Measurements from ENCODE around the gene ABT1.

ABT1 gene

GRCh38 chr6:26575494-26575939 is 21.2 kb upstream of the ABT1 start:
- Histone ChIP-seq H3K9me3 (ENCODE audit: control insufficient read depth, low read length) (no peaks in the 10 kb centered on the region), H3K27me3 (ENCODE audit: control insufficient read depth, insufficient read depth, low read length) (no peaks in the 10 kb centered on the region), H3K9ac (no peak overlapping the region), H3K4me2 (ENCODE audit: low read length) (no peak overlapping the region), H2AFZ (no peak overlapping the region), H3K27ac (no peak overlapping the region), H3K36me3 (ENCODE audit: control insufficient read depth, insufficient read depth, low read length) (no peaks in the 10 kb centered on the region), H3K4me1 (no peaks in the 10 kb centered on the region), H3K4me3 (ENCODE audit: low read depth, low read length) (no peak overlapping the region), H3K79me2 (no peaks in the 10 kb centered on the region)
- TF ChIP-seq CTCF (IDR thresholded peaks at IDR 0.05): no peak

- no peak for TF ChIP-seq CTCF (IDR thresholded peaks at IDR 0.05)
- no peak overlapping the region for H3K9ac ChIP-seq
- no peaks in the 10 kb centered on the region for H3K9me3 ChIP-seq (ENCODE audit: control insufficient read depth, low read length)
- H3K27me3 ChIP-seq (ENCODE audit: control insufficient read depth, insufficient read depth, low read length): no peaks in the 10 kb centered on the region
- no peak overlapping the region for H2AFZ ChIP-seq
- no peak overlapping the region for H3K4me2 ChIP-seq (ENCODE audit: low read length)
- no peak overlapping the region for H3K4me3 ChIP-seq (ENCODE audit: low read depth, low read length)
- H3K4me1 ChIP-seq: no peaks in the 10 kb centered on the region
- no peak overlapping the region for H3K27ac ChIP-seq
- no peaks in the 10 kb centered on the region for H3K79me2 ChIP-seq
- H3K36me3 ChIP-seq (ENCODE audit: control insufficient read depth, insufficient read depth, low read length): no peaks in the 10 kb centered on the region
These were observed 20.3 kb upstream of the ABT1 start for GRCh38 chr6:26576407-26576843.

- peak overlapping the region; percentile 74 for H3K4me2 ChIP-seq (ENCODE audit: low read length)
- no peak overlapping the region for H3K27ac ChIP-seq
- H3K4me3 ChIP-seq (ENCODE audit: low read depth, low read length): peak overlapping the region; percentile 52
- H3K9ac ChIP-seq: no peak overlapping the region
- no peaks in the 10 kb centered on the region for H3K9me3 ChIP-seq (ENCODE audit: control insufficient read depth, low read length)
- H3K4me1 ChIP-seq: no peaks in the 10 kb centered on the region
- H3K79me2 ChIP-seq: no peaks in the 10 kb centered on the region
- no peak overlapping the region for H2AFZ ChIP-seq
- no peak for TF ChIP-seq CTCF (IDR thresholded peaks at IDR 0.05)
- no peaks in the 10 kb centered on the region for H3K36me3 ChIP-seq (ENCODE audit: control insufficient read depth, insufficient read depth, low read length)
- no peaks in the 10 kb centered on the region for H3K27me3 ChIP-seq (ENCODE audit: control insufficient read depth, insufficient read depth, low read length)
These were observed 19.6 kb upstream of the ABT1 start for GRCh38 chr6:26576929-26577719.

- Histone ChIP-seq H3K9ac (no peak overlapping the region), H3K4me2 (ENCODE audit: low read length) (peak overlapping the region; percentile 74)
These were observed 19.1 kb upstream of the ABT1 start for GRCh38 chr6:26577720-26578072.

More at GRCh38 chr6:26577720-26578072, 19.1 kb upstream of the ABT1 start:
- Histone ChIP-seq H3K27me3 (ENCODE audit: control insufficient read depth, insufficient read depth, low read length) (no peaks in the 10 kb centered on the region), H3K27ac (no peak overlapping the region), H3K4me1 (no peaks in the 10 kb centered on the region), H3K36me3 (ENCODE audit: control insufficient read depth, insufficient read depth, low read length) (no peaks in the 10 kb centered on the region), H2AFZ (no peak overlapping the region), H3K4me3 (ENCODE audit: low read depth, low read length) (peak overlapping the region; percentile 52), H3K9me3 (ENCODE audit: control insufficient read depth, low read length) (no peaks in the 10 kb centered on the region), H3K79me2 (no peaks in the 10 kb centered on the region)
- no peak for TF ChIP-seq CTCF (IDR thresholded peaks at IDR 0.05)
